LNCAP (cell line): Measurements from ENCODE around the gene TEAD3.

Experiments used
- CTCF ChIP-seq: fragments of 450-650 bp; IDR thresholded peaks from 2 replicates; pipeline ENCODE4 v1.5.1; 2017; ENCODE audit warnings: mild to moderate bottlenecking

Gene TEAD3

DNA sequence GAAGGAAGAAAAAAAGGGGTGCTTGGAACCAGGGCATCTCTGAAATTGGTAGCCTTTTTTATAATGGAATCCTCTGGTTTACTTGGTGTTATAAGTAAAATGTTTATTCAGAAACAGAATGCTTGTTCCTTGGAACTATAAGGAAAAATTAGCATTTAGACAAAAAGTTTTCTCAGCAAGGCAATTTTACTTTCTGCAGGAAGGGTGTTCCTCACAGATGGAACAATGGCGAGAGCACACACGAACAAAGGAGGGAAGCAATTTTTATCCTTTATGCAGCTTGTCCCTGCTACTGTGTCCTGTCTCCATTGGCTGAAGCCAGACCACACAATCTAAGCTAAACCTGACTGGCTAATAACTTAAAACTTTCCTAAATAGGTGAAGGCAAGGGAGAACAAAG is 67.4 kb downstream of the TEAD3 start:
- TF ChIP-seq CTCF: no peak

- TF ChIP-seq CTCF: no peak
Observed at GRCh38 chr6:35428421-35429149, 68.3 kb downstream of the TEAD3 start.

GRCh38 chr6:35427851-35428321 is 69.0 kb downstream of the TEAD3 start:
- no peak for TF ChIP-seq CTCF

DNA sequence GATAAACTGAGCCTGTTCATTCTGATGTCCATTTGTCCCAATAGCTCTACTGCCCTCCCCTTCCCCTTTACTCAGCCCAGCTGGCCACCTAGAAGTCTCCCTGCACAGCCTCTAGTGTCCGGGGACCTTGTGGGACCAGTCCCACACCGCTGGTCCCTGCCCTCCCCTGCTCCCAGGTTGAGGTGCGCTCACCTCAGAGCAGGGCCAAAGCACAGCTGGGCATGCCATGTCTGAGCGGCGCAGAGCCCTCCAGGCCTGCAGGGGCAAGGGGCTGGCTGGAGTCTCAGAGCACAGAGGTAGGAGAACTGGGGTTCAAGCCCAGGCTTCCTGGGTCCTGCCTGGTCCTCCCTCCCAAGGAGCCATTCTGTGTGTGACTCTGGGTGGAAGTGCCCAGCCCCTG is 69.4 kb downstream of the TEAD3 start:
- TF ChIP-seq CTCF: no peak

DNA sequence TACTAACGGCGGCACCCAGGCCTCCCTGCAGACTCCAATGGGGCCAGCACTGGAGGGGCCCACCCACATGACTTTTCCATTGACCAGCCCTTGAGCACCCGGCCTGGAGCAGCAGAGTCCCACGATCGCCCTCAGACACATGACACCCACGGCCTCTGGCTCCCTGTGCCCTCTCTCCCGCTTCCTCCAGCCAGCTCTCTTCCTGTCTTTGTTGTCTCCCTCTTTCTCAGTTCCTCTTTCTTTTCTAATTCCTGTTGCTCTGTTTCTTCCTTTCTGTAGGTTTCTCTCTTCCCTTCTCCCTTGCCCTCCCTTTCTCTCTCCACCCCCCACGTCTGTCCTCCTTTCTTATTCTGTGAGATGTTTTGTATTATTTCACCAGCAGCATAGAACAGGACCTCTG is 70.8 kb downstream of the TEAD3 start:
- no peak for TF ChIP-seq CTCF

DNA sequence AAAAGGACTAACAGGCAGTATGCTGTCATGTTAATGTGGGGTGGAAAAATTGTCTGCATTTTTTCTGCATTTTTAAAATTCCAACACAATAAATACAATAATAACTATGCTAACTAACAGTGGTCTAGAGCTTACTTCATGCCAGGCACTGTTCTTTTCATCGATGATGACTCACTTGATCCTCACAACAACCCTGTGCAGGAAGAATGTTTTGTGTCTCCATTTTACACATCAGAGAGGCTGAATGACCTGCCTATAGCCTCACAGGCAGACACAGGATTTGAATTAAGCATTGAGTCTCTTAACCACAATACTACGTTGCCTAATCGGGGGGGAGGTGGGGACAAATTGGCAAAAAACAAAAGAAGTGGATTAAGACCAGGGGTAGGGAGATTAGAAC is 71.6 kb downstream of the TEAD3 start:
- no peak for TF ChIP-seq CTCF
